Parathyroid adenoma (tissue), 2 donors: ENCODE data around the gene ZNF496.
"Not testable (repeated sequence)": the region's sequence is repeated elsewhere in the genome, so short reads cannot be mapped to it uniquely, and the experiment has no call there.

ENCODE experiments used
- H2AFZ ChIP-seq: fragments of 300-600 bp; sonication (generic); one replicate; pipeline ENCODE4 v1.7.0; 2017; ENCODE audit warnings: antibody characterized with exemption, mild to moderate bottlenecking
- H3K27ac ChIP-seq: fragments of 300-600 bp; sonication (generic); one replicate; pipeline ENCODE4 v1.7.0; 2017
- H3K27me3 ChIP-seq: fragments of 300-600 bp; sonication (generic); one replicate; pipeline ENCODE4 v1.7.0; 2017; ENCODE audit warnings: low read length; ENCODE audit not compliant: control insufficient read depth, insufficient read depth
- H3K36me3 ChIP-seq: fragments of 300-600 bp; sonication (generic); one replicate; pipeline ENCODE4 v1.7.0; 2017; ENCODE audit warnings: low read length; ENCODE audit not compliant: control insufficient read depth, insufficient read depth
- H3K4me1 ChIP-seq: fragments of 300-600 bp; sonication (generic); one replicate; pipeline ENCODE4 v1.7.0; 2017; ENCODE audit warnings: control low read depth
- H3K4me2 ChIP-seq: fragments of 300-600 bp; sonication (generic); one replicate; pipeline ENCODE4 v1.7.0; 2017; ENCODE audit warnings: low read length
- H3K4me3 ChIP-seq: fragments of 300-600 bp; sonication (generic); one replicate; pipeline ENCODE4 v1.7.0; 2017; ENCODE audit warnings: low read depth, low read length
- H3K79me2 ChIP-seq: fragments of 300-600 bp; sonication (generic); one replicate; pipeline ENCODE4 v1.7.0; 2017; ENCODE audit warnings: control low read depth
- H3K9ac ChIP-seq: fragments of 300-600 bp; sonication (generic); one replicate; pipeline ENCODE4 v1.7.0; 2017; ENCODE audit warnings: mild to moderate bottlenecking
- H3K9me3 ChIP-seq: fragments of 300-600 bp; sonication (generic); one replicate; pipeline ENCODE4 v1.7.0; 2017; ENCODE audit warnings: low read length; ENCODE audit not compliant: control insufficient read depth
- CTCF ChIP-seq: fragments of 300-600 bp; sonication (generic); IDR thresholded peaks from one replicate; pipeline ENCODE4 v1.7.0; 2017; ENCODE audit warnings: antibody characterized with exemption, mild to moderate bottlenecking
- donor health status: primary hyperparathyroidism.

ZNF496 gene

DNA sequence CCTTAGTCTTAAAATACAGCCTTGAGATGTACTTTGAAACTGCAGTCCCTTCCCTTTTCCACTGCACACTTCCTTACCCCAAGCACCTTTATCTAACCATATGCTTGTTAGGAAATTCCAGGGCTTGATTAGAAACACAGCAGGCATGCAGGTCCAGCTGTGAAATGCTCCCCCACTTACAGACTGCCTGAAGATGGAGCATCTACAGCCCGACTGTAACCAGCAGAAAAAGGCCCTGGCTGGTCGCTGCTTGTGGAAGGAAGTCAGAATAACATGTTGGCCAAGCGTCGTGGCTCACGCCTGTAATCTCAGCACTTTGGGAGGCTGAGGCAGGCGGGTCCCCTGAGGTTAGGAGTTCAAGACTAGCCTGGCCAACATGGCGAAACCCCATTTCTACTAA lies 38.6 kb downstream of the ZNF496 start:
- TF ChIP-seq CTCF = no peak
- Histone ChIP-seq H3K79me2 (no peaks in the 10 kb centered on the region), H3K27me3 (no peaks in the 10 kb centered on the region), H3K9me3 (no peaks in the 10 kb centered on the region), H2AFZ (no peak overlapping the region), H3K4me1 (no peaks in the 10 kb centered on the region), H3K27ac (no peak overlapping the region), H3K4me3 (no peak overlapping the region), H3K36me3 (no peaks in the 10 kb centered on the region), H3K4me2 (no peak overlapping the region), H3K9ac (no peak overlapping the region)

DNA sequence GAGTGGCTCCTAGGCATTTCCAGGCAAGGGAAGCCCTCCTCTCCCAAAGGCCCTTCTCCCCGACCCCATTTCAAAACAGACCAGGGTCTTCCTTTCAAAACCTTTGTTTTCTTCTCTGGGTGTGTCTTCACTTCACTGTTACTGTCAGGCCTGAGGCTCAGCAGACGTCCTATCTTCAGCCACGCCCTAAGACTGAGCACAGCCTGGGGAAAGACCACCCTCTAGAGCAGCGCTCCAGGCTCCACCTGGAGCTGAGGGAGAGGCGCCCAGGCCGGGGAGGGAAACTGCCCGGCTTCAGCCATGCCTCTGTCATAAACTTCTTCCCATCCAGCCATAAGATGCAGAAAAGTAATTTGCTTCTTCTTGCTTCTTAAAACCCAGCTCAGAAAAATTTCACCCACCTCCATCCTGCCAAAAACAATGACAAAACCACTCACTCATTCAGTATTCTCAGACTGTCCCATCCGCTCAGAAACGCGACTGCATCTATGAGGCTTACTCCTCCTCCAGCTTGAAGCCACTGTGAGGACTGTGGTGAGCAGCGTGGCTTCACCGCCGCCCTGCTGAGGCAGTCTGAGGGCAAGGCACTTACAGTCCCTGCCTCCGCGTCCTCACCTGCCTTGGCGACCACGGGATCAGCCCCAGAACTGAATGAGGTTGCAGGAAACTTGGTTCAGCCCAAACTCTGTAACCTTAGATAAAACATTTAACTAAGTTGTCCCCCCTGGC lies 39.7 kb downstream of the ZNF496 start:
- no peaks in the 10 kb centered on the region for H3K27me3 ChIP-seq
- no peak overlapping the region for H2AFZ ChIP-seq
- H3K79me2 ChIP-seq = no peaks in the 10 kb centered on the region
- H3K27ac ChIP-seq = no peak overlapping the region
- no peak overlapping the region for H3K9ac ChIP-seq
- no peaks in the 10 kb centered on the region for H3K36me3 ChIP-seq
- no peaks in the 10 kb centered on the region for H3K9me3 ChIP-seq
- TF ChIP-seq CTCF = no peak
- H3K4me2 ChIP-seq = no peak overlapping the region
- H3K4me3 ChIP-seq = no peak overlapping the region
- H3K4me1 ChIP-seq = no peaks in the 10 kb centered on the region

DNA sequence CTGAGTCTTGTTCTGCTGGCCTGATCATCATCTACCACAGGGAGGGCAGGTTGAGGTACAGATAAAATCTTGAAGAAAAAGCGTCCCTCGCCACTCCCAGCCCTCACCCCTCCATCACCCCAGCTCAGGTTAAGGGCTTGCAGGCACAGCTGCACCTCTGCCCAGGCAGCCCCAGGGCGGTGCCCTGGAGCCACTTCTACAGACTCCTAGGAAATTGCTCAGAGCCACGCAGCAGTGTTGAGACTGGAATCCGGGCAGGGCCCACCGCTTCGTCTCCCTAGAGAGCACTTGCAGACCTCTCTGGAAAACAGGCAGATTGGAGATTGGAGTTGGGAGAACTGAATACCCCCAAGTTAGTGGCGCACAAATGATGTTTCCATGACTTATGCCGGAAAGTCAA lies 40.5 kb downstream of the ZNF496 start:
- no peak for TF ChIP-seq CTCF
- no peak overlapping the region for H3K4me3 ChIP-seq
- no peaks in the 10 kb centered on the region for H3K27me3 ChIP-seq
- H3K9me3 ChIP-seq = no peaks in the 10 kb centered on the region
- H3K79me2 ChIP-seq = no peaks in the 10 kb centered on the region
- H3K9ac ChIP-seq = no peak overlapping the region
- no peak overlapping the region for H3K4me2 ChIP-seq
- H3K4me1 ChIP-seq = no peaks in the 10 kb centered on the region
- no peaks in the 10 kb centered on the region for H3K36me3 ChIP-seq
- no peak overlapping the region for H3K27ac ChIP-seq
- no peak overlapping the region for H2AFZ ChIP-seq

DNA sequence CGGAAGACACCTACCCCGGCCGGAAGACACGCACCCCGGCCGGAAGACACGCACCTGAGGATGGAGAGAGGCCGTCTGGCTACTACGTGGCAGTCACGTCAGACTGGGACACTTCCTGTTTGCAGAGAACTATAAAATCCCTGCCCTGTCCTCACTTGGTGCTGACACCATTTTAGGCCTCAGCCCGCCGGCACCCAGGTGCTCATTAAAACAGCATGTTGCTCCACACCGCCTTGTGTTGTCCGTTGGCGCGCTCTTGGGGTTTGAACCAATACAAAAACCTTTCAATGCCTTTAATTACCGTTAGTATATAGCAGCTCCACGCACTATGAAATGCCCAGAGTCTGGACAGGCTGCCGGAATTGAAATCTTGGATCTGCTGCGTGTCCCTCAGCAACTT lies 41.1 kb downstream of the ZNF496 start:
- Histone ChIP-seq H3K27me3 (no peaks in the 10 kb centered on the region), H3K27ac (no peak overlapping the region), H3K36me3 (no peaks in the 10 kb centered on the region), H3K79me2 (no peaks in the 10 kb centered on the region), H3K4me3 (no peak overlapping the region), H3K4me1 (no peaks in the 10 kb centered on the region), H3K9me3 (no peaks in the 10 kb centered on the region), H3K4me2 (no peak overlapping the region), H2AFZ (no peak overlapping the region), H3K9ac (no peak overlapping the region)
- TF ChIP-seq CTCF = no peak

GRCh38 chr1:247289274-247289892 lies 42.3 kb downstream of the ZNF496 start:
- H3K27ac ChIP-seq = not testable (repeated sequence)

More at GRCh38 chr1:247289274-247289892, 42.3 kb downstream of the ZNF496 start:
- H3K4me3 ChIP-seq, H3K9me3 ChIP-seq, H3K36me3 ChIP-seq, H3K4me2 ChIP-seq, H3K9ac ChIP-seq, H3K27me3 ChIP-seq, H3K79me2 ChIP-seq, H2AFZ ChIP-seq, H3K4me1 ChIP-seq: not testable (repeated sequence)
